Measurements from ENCODE around the gene GUCY2F. TPM values are rescaled to one million over a fixed set of nuclear protein-coding genes. Genes with fewer than 3 reads are reported as not detected.

GUCY2F gene
- polyA plus RNA-seq, 1 donor (not counting 4 experiments of a cell fraction or from before 2014, with no cell fraction given), result not detected

DNA sequence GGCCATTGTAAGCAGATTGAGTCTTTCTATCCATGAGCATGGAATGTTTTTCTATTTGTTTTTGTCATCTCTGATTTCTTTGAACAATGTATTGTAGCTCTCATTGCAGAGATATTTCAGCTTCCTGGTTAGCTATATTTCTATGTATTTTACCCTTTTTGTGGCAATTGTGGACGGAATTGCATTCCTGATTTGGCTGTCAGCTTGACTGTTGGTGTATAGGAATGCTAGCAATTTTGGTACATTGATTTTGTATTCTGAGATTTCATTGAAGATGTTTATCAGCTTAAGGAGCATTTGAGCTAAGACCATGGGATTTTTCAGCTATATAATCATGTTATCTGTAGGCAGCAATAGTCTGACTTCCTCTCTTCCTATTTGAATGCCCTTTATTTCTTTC is 154.6 kb downstream of the GUCY2F start:
- no peak overlapping the region for H3K4me2 ChIP-seq (ENCODE audit: control insufficient read depth, extremely low read depth, insufficient read depth, low read depth, low read length)
- TF ChIP-seq CTCF (optimal IDR thresholded peaks at IDR 0.05 in 1 of 3, IDR thresholded peaks at IDR 0.05 in 1 of 3, conservative IDR thresholded peaks at IDR 0.05 in 1 of 3; ENCODE audit: extremely low read depth in 1 of 3, insufficient read depth in 2 of 3, low read length in 3 of 3), result no peak
- H3K27me3 ChIP-seq (ENCODE audit: control insufficient read depth, extremely low read depth, insufficient read depth, low read length), result no peaks in the 10 kb centered on the region
- H3K27ac ChIP-seq (ENCODE audit: control insufficient read depth, insufficient read depth, low read length), result no peak overlapping the region
- no peaks in the 10 kb centered on the region for H3K4me1 ChIP-seq (ENCODE audit: control insufficient read depth, extremely low read depth, insufficient read depth, low read length)
- no peaks in the 10 kb centered on the region for H3K79me2 ChIP-seq (ENCODE audit: control insufficient read depth, insufficient read depth, low read length)
- dilution Hi-C loops (cut with MboI; ENCODE audit: extremely low pct_ligation_motif_present, low sequenced_read_pairs), result no loop called here
- H3K9me3 ChIP-seq (ENCODE audit: control insufficient read depth, low read depth, low read length), result no peaks in the 10 kb centered on the region
- H3K4me3 ChIP-seq (ENCODE audit: control insufficient read depth in 2 of 3, extremely low read depth in 1 of 3, insufficient read depth in 2 of 3, low read depth in 1 of 3, low read length in 3 of 3), result no peak overlapping the region
- no peak overlapping the region for H3K9ac ChIP-seq (ENCODE audit: control insufficient read depth, extremely low read depth, insufficient read depth, low read length)
- DNase-seq (ENCODE audit: low read depth, low spot score) (no peak), FAIRE-seq (no peak)
- no peaks in the 10 kb centered on the region for H3K36me3 ChIP-seq (ENCODE audit: control insufficient read depth in 2 of 2, extremely low read depth in 1 of 2, insufficient read depth in 2 of 2, low read length in 2 of 2)
- no peak overlapping the region for H2AFZ ChIP-seq (ENCODE audit: control insufficient read depth, low read length)
- H4K20me1 ChIP-seq (ENCODE audit: control insufficient read depth, extremely low read depth, insufficient read depth, low read length), result no peaks in the 10 kb centered on the region
- H3K9me1 ChIP-seq (ENCODE audit: control insufficient read depth, extremely low read depth, insufficient read depth, low read length), result no peaks in the 10 kb centered on the region

Other genes starting within 250 kb of the GUCY2F start
- 3.8 to 7.7 TPM (median 4.8 TPM) in 3 replicates for gene NXT2, start 54.8 kb upstream of the GUCY2F start, polyA plus RNA-seq
- 0.12 to 0.46 TPM (median 0.31 TPM) in 3 replicates for gene KCNE5, start 143.1 kb upstream of the GUCY2F start, polyA plus RNA-seq

Data from keratinocyte (primary cell).